Fibroblast of lung (primary cell): Measurements from ENCODE around the gene RAB3IP. TPM values are rescaled to one million over a fixed set of nuclear protein-coding genes. Genes with fewer than 3 reads are reported as not detected.

Experiments
- DNase-seq, 2 donors: peaks; one replicate each; pipeline versions ENCODE4 v3.0.0 to v3.0.0-alpha.2; 2010; ENCODE audit warnings: low read depth in 2 of 2
- H2AFZ ChIP-seq: 2 replicates; pipeline ENCODE4 v1.5.1; 2012; ENCODE audit warnings: low read length, control low read depth, inconsistent platforms
- H3K27ac ChIP-seq: 2 replicates; pipeline ENCODE4 v1.5.1; 2011; ENCODE audit warnings: low read length, control low read depth; ENCODE audit not compliant: insufficient read depth
- H3K27me3 ChIP-seq: 2 replicates; pipeline ENCODE4 v1.5.1; 2011; ENCODE audit warnings: mild to moderate bottlenecking, low read length; ENCODE audit not compliant: control insufficient read depth, insufficient read depth
- H3K36me3 ChIP-seq: 2 replicates; pipeline ENCODE4 v1.5.1; 2011; ENCODE audit warnings: low read length; ENCODE audit not compliant: control insufficient read depth, insufficient read depth
- H3K4me1 ChIP-seq: 2 replicates; pipeline ENCODE4 v1.5.1; 2011; ENCODE audit warnings: low read length; ENCODE audit not compliant: control insufficient read depth, insufficient read depth; ENCODE audit errors: extremely low read depth
- H3K4me2 ChIP-seq: 2 replicates; pipeline ENCODE4 v1.5.1; 2011; ENCODE audit warnings: low read length, control low read depth; ENCODE audit not compliant: insufficient read depth; ENCODE audit errors: extremely low read depth
- H3K4me3 ChIP-seq, 4 experiments: fragments of 200-600 bp in 1 of 4; sonication (generic) in 1 of 4; replicated peaks in 1 of 4; 2 replicates each; pipeline ENCODE4 v1.5.1; 2011 to 2016; ENCODE audit warnings: low read length in 4 of 4, low read depth in 3 of 4, mild to moderate bottlenecking in 3 of 4, control low read depth in 2 of 4, inconsistent platforms in 1 of 4, mixed read lengths in 1 of 4; ENCODE audit not compliant: insufficient read depth in 1 of 4; ENCODE audit errors: control extremely low read depth in 1 of 4
- H3K79me2 ChIP-seq: 2 replicates; pipeline ENCODE4 v1.5.1; 2012; ENCODE audit warnings: mild to moderate bottlenecking, low read length, inconsistent platforms; ENCODE audit not compliant: control insufficient read depth, insufficient read depth
- H3K9ac ChIP-seq: 2 replicates; pipeline ENCODE4 v1.5.1; 2011; ENCODE audit warnings: mild to moderate bottlenecking, low read length, control low read depth; ENCODE audit not compliant: insufficient read depth
- H3K9me3 ChIP-seq: 2 replicates; pipeline ENCODE4 v1.5.1; 2012; ENCODE audit warnings: low read depth, low read length; ENCODE audit not compliant: control insufficient read depth, insufficient read depth
- H4K20me1 ChIP-seq: 2 replicates; pipeline ENCODE4 v1.5.1; 2011; ENCODE audit warnings: low read length; ENCODE audit not compliant: control insufficient read depth, insufficient read depth; ENCODE audit errors: extremely low read depth
- EZH2 ChIP-seq: IDR thresholded peaks from 2 replicates; pipeline ENCODE4 v1.5.1; 2012; ENCODE audit warnings: low read length, control low read depth, mild to moderate bottlenecking; ENCODE audit errors: missing control alignments
- polyA plus RNA-seq, 2 donors: library from polyadenylated mRNA; depleted of rRNA in 1 of 2; stranded (reverse) in 1 of 2; unstranded in 1 of 2; fragments of >200 nt; gene quantifications; 2 replicates each; pipeline ENCODE4 v1.2.1, GENCODE V29; 2011 to 2012; ENCODE audit warnings: missing spikeins in 1 of 2
- total RNA-seq: library from RNA; depleted of rRNA; stranded (reverse); fragments of >200 nt; gene quantifications from 2 replicates; pipeline ENCODE4 v1.2.1, GENCODE V29; 2014
- TF ChIP-seq, protein P1 (sequence below), 2 donors: IDR thresholded peaks in 1 of 2; conservative IDR thresholded peaks in 1 of 2; 1 replicate in 1 of 2; 2 replicates in 1 of 2; pipeline ENCODE4 v1.5.1; 2011 to 2012; ENCODE audit warnings: low read length in 2 of 2, control low read depth in 1 of 2, inconsistent platforms in 1 of 2, low read depth in 1 of 2, mild to moderate bottlenecking in 1 of 2

Gene RAB3IP
- total and polyA plus RNA-seq, 2 donors (not counting 1 experiment from before 2014, with no cell fraction given): 2.0 to 6.3 TPM

DNA sequence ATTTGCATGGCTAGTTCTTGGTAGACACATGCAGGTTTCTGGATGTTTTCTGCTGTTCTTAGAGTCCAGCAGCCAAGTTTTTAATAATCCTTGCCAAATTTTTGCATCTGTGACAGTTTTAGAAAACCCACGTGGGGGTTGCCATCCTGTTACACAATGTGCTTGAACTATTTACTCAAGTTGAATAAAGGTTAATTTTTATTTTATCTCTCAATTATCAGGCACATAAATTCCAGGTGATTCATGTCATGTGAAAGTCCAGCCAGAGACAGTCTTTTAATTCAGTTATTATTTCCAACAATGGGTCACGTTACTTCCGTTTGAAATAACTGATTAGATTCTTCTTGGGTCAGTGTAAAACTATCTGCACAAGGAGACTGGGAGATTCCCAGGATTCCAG lies 102.1 kb downstream of the RAB3IP start:
- Histone ChIP-seq H3K27ac (no peak overlapping the region), H4K20me1 (no peaks in the 10 kb centered on the region), H2AFZ (no peak overlapping the region), H3K4me3 (no peak overlapping the region), H3K9ac (no peak overlapping the region), H3K4me2 (no peak overlapping the region), H3K36me3 (no peaks in the 10 kb centered on the region), H3K4me1 (no peaks in the 10 kb centered on the region), H3K79me2 (no peaks in the 10 kb centered on the region), H3K27me3 (no peaks in the 10 kb centered on the region), H3K9me3 (no peaks in the 10 kb centered on the region)
- TF ChIP-seq, protein P1, sequence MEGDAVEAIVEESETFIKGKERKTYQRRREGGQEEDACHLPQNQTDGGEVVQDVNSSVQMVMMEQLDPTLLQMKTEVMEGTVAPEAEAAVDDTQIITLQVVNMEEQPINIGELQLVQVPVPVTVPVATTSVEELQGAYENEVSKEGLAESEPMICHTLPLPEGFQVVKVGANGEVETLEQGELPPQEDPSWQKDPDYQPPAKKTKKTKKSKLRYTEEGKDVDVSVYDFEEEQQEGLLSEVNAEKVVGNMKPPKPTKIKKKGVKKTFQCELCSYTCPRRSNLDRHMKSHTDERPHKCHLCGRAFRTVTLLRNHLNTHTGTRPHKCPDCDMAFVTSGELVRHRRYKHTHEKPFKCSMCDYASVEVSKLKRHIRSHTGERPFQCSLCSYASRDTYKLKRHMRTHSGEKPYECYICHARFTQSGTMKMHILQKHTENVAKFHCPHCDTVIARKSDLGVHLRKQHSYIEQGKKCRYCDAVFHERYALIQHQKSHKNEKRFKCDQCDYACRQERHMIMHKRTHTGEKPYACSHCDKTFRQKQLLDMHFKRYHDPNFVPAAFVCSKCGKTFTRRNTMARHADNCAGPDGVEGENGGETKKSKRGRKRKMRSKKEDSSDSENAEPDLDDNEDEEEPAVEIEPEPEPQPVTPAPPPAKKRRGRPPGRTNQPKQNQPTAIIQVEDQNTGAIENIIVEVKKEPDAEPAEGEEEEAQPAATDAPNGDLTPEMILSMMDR (conservative IDR thresholded peaks at IDR 0.05 in 1 of 2, IDR thresholded peaks at IDR 0.05 in 1 of 2; ENCODE audit: low read depth in 1 of 2, low read length in 2 of 2): no peak
- TF ChIP-seq EZH2: no peak
- DNase-seq: peak in 1 of 2 donors; percentile 9

DNA sequence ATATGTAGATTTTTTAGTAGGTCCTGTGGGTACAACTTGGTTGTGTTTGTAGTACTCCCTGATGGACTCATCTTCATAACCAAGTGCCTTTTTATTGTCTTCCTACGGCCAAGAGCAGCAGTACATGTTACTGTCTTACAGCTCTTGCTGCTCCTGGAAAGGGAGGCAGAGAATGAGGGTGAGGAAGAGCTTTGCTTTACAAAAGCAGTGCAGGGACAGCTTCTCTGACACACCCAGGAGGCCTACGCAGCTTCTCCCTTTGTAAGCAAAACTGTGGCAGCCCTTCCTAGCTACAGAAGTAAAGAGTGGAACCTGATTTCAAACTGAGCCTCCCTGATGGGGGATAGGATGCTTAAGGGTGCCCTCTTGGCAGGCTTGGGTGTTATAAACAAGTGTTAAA lies 104.9 kb downstream of the RAB3IP start:
- Histone ChIP-seq H3K4me3 (no peak overlapping the region), H3K9me3 (no peaks in the 10 kb centered on the region), H3K27me3 (no peaks in the 10 kb centered on the region), H3K9ac (no peak overlapping the region), H3K36me3 (no peaks in the 10 kb centered on the region), H3K27ac (no peak overlapping the region), H3K4me2 (no peak overlapping the region), H2AFZ (no peak overlapping the region), H3K4me1 (no peaks in the 10 kb centered on the region), H3K79me2 (no peaks in the 10 kb centered on the region), H4K20me1 (no peaks in the 10 kb centered on the region)
- DNase-seq: no peak
- TF ChIP-seq, protein P1 (conservative IDR thresholded peaks at IDR 0.05 in 1 of 2, IDR thresholded peaks at IDR 0.05 in 1 of 2; ENCODE audit: low read depth in 1 of 2, low read length in 2 of 2): no peak
- TF ChIP-seq EZH2: no peak

DNA sequence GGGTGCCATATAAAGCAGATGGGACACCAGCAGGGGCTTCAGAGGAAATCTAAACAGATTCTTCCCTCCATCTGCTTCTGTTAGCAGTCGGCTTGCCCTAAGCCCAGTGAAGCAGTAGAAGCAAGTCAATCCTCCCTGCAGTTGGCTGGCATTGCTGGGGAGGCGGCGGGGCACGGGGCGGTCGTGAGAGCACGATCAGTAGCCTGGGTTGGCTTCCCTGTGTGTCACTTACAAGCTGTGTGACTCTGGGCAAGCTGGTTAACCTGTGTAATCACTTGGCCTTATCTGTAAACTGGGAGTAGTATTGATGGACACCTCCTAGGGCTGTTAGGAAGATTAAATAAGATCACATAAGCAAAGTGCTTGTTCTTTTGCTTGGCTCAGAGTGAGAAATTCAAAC lies 105.8 kb downstream of the RAB3IP start:
- Histone ChIP-seq H3K27ac (no peak overlapping the region), H4K20me1 (no peaks in the 10 kb centered on the region), H3K36me3 (no peaks in the 10 kb centered on the region), H3K4me3 (no peak overlapping the region), H3K4me1 (no peaks in the 10 kb centered on the region), H3K9me3 (no peaks in the 10 kb centered on the region), H3K79me2 (no peaks in the 10 kb centered on the region), H3K27me3 (no peaks in the 10 kb centered on the region), H3K9ac (no peak overlapping the region), H2AFZ (no peak overlapping the region), H3K4me2 (no peak overlapping the region)
- TF ChIP-seq, protein P1 (conservative IDR thresholded peaks at IDR 0.05 in 1 of 2, IDR thresholded peaks at IDR 0.05 in 1 of 2; ENCODE audit: low read depth in 1 of 2, low read length in 2 of 2): no peak
- no peak for TF ChIP-seq EZH2
- no peak for DNase-seq
